ENCODE results near the gene MTMR1.

MTMR1 gene

DNA sequence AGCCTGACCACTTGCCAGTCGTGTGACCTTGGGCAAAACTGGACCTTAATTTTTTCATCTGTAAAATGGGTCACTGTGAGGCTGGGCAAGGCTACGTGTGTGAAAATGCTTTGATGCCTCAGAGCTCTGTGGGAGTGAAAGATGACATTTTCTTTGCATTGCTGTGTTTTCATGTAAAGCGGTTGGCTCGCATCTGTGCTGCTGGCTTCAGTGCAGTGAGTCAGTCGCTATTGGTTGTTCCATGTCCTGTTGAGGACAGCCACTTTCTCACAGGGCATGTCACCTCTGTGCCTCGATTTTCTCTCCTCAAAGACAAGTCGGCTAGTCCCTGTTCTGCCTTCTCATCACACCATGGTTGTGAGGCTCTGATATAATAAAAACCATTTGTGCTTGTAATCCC, 4.4 kb downstream of the MTMR1 start:
- no peak for DNase-seq

DNA sequence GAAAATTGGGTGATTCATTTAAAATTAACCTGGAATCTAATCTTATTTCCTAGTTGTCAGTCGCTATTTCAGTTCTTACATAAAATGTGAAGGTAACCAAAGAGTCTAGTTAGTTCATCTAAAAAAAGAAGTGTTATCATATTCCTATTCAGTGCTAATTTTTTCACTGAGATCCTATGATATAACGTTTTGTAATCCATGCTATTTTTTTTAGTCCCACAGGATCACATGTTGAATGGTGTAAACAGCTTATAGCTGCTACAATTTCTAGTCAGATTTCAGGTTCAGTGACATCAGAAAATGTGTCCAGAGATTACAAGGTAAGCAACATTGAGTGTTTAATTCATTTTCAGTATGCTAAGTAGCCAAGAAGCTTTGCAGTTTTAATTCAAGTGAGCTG, 5.8 kb downstream of the MTMR1 start:
- DNase-seq = no peak

DNA sequence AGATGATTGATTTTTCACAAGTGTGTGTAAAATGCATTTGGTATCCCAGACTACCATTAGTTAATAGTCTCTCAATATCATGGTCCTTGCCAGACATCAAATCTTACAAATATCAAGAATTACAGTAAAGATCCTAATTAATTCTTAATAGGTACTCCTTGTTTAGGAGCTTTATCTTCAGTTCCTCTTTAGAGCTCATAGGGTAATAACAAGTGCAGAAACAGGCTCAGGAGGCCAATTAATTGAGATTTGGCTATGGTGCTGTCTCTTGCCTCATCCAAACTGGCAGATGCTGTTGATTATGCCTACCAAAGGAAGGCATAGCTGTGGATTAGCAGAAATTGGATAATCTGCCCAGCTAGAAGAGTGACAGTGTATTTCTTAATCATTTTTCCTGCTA, 6.9 kb downstream of the MTMR1 start:
- no peak for DNase-seq

DNA sequence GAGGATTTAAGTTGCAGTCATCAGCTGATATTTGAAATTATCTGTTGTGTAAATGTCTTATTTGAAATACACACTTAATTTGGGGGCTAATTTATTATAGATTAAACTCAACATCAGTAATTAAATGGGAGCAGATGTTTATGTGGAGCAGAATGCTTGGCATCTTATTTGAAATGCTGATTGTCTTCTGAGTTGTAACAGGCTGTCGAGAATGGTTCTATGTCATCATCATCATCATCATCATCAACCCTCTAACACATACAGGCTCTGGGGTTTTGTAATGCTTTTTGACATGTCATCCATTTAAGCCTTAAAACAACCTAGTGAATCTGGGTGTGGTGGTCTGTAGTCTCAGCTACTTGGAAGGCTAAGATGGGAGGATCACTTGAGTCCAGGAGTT, 8.2 kb downstream of the MTMR1 start:
- DNase-seq = no peak

DNA sequence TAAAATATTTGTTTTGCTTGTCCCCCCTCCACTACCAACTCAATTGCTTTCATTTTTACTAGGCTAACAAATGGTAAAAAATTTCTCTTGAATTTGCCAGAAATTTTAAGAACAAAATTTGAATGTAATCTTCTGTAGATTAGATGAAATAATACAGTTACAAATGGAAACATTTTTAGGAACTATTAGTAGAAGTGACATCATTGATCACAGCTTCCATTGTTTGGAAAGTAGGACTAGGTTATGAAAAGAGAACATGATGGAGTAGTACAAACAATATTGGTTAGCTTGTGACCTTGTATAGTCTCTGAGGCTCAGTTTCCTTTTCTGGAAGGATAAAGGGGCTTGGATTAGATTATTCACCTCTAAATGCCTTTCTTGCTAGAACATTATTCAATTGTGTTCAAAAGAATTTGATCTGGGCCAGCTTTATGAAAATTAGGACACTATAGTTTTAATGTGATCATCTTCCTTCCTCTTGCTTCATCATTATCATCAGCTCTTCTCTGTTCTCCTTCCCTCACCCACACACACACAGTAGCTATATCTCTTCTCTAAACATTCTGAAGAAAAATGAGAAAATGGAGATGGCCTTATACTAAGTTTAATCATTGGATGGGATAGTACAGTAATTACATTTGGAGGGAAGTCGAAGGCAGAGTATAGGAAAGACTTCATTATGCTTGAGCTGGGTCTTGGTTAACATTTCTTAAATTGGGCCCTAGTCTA, 9.9 kb downstream of the MTMR1 start:
- no peak for DNase-seq

DNA sequence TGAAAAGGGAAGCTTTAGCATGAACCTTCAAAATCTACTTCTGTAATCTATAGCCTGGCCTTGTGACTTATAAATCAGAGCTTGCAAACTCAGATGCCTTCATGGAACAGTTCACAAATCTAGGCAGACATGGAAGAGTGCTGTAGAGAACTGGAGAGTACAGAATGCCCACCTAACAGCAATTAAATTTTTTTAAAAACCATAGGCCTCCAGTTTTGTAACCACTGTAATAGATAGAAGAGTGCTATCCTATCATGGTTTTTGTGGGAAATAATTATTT, 10.4 kb downstream of the MTMR1 start:
- DNase-seq = no peak

DNA sequence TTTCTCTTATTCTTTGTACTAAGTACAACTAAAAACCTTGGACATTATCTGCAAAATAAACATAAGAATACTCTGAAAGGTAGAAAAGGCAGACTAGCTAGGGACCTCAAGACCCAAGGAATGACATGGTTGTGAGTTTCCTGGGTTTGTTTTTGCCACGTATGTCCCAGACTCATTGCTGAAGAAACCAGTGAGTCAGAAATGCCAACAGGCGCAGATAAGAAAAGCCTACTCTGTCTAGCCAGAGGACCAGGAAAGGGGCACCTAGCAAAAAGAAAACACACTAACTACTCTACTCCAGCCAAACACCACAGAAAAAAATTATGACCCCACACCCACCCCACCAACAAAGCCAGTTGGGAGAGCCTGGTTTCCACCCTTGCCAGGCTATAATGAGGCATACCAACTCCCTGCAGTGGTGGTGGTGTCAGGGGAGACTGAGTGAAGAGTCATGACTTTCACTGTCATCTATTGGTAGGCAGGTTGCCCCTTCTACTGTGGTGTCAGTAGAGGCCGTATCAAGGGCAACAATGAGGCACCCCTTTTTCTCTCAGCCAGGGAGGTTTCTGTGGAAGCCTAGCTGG, 10.9 kb downstream of the MTMR1 start:
- DNase-seq = no peak

DNA sequence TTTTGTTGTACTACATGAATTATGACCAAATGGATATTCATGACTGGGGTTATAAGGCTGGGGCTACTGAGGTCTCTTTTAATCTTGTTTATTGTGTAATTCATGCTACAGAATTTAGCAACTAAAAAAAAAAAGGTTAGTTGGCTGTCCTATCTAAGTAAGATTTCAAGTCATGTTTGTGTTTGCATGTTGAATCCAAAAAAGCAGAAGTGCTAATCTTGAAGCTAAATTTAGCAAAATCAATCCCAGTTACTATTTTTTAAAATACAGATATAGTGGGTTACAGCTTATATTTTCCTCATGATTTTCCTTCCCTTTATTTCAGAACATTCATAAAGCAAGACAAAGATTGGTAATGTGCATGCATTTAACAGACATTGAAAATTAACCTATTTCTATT, 19.4 kb downstream of the MTMR1 start:
- DNase-seq = no peak

DNA sequence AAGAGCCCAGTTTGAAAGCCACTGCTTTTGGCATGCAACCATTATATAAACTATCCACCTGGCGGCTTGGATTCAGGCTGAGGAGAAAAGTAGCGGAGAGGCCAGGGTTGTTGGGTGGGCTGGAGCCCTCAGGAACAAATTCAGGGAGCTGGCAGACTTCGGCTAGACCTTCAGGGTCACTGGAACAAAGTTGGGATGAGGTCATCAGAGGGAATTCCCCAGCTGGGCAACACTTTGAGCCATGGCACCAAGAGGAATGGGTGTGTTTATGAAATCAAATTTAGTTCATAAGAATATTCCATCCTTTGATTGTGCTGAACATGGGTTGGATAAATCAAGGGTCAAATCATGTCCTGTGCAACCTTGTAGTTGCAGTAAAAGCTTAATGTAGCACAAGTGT, 22.0 kb downstream of the MTMR1 start:
- DNase-seq = no peak

DNA sequence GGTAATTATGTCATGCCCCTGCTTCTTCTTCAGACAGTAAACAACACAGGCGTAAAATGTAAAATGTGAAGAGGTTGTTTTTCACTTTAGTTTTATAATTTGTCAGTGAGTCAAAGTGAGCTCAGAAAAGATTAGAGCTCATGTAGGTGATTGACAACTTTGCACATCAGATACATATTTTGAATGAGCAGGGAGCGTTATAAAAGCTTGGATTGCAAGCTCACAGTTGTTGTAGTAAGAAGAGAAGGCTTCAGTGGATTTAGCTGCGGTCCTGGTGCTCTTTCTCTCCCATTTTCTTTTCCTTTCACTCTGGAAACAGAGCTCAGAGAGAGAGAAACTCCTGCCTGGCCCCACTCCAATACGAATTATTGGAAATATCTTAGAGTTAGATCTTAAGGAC, 26.4 kb downstream of the MTMR1 start:
- no peak for DNase-seq

DNA sequence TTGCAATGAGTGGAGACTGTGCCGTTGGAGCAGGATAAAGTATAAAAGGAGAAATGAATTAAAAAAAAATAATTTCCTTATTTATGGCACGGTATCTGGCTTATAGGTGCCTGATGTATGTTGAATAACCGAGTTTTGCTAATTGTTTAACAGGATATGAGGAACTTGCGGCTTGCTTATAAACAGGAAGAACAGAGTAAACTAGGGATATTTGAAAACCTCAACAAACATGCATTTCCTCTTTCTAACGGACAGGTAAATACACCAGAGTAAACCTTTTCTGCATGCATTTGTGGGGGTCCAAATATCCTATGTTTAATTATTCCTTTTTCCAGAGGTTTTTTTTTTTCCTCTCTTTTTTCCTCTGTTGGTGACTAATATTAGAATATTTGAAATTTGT, 36.8 kb downstream of the MTMR1 start:
- DNase-seq = no peak

DNA sequence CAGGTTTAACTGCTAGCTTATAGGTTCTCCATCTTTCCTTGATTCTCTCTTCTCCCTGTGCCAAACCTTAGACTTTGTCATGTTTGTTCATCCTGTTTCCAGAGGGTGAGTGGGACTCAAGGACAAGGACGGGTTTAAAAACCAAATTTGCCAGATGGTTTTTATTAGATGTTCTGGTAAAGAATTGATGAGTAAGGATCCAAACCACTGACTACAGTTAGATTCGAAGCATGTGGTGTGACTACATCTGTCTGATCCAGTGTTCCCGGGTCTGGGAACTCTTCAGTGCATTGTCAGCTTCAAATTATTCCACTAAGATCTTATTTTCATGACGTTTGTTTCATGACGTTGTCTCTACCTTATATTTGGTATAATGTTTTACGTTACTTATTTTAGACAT, 37.5 kb downstream of the MTMR1 start:
- no peak for DNase-seq

DNA sequence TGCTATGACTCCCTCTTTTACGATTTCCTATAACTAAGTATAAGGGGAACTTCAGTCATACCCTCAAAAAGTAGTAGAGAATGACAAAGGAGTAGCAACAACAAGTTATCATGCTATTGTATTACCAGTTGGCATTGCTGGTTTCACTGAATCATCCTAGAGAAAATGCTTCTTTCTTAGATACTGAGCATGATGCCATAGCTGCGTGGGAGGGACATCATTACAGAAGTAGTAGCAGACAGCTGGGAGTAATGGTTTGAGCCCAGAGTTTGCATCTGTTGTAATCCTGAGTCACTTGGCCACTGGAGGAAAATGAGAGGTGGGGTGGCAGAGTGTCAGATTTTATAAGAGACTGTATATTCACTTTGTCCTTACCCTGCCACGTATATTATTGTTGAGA, 38.6 kb downstream of the MTMR1 start:
- no peak for DNase-seq

DNA sequence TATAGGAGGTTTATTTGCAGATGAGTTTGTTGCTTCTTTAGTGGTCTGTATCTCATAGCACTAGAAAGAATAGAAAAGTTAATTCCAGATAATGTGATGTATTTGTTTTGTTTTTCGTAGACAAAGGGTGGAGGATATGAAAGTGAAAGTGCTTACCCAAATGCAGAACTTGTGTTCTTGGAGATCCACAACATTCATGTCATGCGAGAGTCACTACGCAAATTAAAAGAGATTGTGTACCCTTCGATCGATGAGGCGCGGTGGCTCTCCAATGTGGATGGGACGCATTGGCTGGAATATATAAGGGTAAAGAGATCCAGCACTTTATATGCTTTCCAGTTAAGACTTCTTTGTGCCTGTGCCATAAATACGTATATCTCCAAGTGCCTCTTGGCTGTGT, 43.3 kb downstream of the MTMR1 start:
- DNase-seq = no peak

DNA sequence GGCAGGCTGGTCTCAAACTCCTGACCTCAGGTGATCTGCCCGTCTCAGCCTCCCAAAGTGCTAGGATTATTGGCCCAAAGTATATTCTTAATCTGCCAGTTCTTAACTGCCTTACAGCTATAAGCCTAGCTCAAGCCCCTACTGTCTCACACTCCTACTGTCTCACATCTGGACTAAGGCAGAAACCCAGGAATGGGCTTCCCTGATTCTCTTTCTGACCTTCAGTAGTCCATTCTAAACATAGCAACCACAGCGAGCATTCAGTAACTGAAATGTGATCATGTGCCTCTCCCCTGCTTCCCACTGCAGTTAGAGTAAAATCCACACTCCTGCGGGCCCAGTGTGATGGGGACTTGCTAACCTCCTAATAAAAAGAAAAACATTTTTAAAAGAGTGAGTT, 58.9 kb downstream of the MTMR1 start:
- no peak for DNase-seq

DNA sequence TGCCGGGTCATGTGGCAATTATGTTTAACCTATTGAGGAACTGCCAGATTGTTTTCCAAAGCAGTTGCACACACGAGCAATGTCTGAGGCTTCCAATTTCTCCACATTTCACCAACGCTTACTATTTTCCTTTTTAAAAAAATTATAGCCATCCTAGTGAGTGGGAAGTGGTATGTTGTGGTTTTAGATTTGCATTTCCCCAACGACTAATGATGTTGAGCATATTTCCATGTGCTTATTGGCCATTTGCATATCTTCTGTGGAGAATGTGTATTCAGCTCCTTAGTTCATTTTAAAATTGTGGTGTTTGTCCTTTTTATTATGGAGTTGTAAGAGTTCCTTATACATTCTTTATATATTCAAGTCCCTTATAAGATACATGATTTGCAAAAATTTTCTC, 60.2 kb downstream of the MTMR1 start:
- no peak for DNase-seq

DNA sequence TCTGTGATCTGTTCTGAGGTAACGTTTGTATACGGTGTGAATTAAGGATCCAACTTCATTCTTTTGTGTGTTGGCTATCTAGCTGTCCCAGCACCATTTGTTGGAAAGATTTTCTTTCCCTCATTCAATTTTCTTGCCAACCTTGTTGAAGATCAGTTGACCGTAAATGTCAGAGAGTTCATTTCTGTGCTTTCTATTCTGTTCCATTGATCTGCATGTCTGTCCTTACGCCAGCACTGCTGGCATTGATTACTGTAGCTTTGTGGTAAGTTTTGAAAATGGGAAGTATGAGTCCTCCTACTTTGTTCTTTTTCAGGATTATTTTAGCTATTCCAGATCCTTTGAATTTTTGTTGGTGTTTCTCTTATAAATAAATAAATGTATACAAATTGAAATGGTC, 60.8 kb downstream of the MTMR1 start:
- DNase-seq = no peak

DNA sequence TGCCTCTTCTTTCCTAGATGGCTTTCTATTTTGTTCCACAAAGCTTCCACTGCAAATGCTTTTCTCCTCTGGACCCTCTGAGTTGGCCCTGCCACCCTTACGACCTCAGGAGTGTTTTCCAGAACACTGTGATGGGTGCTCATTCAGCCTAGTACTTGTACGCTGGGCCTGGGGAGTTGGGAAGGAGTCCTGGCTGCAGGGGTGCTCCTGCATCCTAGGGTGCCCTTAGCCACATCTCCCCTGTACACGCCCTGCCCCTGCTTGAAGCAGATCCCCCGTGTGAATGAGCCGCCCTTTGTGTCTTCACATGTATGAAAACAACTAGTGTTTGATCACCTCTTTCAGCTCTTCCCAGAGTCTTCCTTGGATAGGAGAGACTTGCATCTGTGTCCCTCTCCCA, 64.2 kb downstream of the MTMR1 start:
- DNase-seq = no peak

DNA sequence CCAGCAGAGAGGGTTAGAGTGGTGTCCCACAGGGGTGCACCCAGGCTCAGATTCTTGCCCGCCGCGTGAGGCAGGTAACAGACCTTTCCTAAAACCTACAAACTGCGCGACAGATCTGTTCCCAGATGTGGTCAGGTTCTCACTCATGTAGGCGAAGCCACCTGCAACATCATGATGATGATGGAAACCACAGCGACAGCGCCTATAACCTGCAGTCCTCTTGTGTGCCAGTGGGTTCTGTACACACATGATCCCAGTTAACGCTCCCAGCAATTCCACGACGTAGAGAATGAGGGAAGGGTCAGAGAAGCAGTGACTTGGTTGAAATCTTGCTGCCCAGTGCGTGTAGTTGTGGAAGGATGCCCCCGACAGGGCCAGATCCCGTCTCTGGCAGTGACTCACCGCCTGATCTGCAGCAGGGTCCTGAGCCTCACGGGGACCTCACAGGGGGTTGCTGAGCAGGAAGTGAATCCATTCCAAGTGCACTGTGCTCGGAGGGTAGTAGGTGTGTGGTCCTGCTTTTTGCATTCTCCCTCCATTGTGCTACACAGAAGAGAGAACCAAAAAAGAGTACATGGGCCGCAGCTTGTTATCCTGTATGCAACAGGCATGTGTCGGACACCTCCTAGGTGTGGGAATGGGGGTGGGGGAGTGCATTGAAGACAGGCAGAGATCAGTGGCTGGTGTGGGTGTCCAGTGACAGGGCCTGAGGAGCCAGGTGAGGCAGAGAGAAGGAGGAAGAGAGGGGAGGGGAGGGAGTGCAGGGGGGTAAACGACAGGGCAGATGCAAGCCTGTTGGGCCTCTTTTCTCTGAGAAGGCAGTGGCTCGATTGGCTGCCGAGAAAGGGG, 66.6 kb downstream of the MTMR1 start:
- no peak for DNase-seq

DNA sequence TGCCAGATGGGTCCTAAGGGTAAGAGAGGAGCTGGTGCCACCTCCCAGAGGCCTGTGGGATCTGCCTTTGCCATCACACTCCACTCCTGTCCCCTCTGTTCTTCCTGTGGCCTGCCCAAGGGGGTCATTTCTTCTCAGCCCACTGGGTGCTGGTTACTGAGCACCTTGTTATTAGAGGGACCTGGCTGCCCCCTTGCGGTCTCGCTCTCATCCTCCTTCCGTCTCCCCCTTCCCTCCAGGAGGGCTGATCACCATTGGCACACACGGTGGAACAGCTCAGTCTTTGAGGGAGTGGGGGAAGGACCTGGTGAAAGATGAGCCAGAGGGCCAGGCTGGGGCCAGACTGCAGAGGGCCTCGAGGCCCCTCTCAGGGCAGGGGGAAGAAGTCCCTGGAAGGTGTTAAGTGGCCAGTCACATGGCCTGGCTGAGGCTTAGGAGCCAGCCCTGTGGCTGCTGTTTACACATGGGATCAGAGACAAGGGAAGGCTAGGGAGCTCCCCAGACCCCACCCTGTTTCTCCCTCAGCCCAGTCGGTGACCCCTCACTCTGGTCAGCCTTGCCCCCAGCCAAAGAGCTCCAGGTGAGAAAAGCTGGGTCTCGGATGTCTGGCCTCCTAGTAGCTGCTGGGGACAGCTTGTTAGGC, 68.1 kb downstream of the MTMR1 start:
- DNase-seq = no peak

DNA sequence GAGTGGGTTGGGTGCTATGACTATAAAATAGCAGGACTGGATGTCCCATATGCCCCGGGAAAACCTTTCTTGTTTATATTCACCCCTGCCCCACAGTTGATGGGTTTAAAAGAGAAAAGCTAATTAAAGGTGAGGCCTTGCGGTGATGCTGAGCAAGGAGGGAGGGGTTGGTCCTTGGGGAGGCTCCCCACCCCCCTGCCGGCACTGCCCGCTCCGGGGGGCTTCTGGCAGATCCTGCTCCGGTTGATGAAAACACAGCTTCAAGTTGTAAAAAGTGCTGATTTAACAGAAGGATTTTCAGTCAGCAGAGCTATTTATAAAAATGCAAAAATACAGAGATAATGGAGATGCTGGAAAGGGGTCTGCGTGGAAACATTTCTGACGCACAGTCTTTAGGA, 68.6 kb downstream of the MTMR1 start:
- DNase-seq = no peak

DNA sequence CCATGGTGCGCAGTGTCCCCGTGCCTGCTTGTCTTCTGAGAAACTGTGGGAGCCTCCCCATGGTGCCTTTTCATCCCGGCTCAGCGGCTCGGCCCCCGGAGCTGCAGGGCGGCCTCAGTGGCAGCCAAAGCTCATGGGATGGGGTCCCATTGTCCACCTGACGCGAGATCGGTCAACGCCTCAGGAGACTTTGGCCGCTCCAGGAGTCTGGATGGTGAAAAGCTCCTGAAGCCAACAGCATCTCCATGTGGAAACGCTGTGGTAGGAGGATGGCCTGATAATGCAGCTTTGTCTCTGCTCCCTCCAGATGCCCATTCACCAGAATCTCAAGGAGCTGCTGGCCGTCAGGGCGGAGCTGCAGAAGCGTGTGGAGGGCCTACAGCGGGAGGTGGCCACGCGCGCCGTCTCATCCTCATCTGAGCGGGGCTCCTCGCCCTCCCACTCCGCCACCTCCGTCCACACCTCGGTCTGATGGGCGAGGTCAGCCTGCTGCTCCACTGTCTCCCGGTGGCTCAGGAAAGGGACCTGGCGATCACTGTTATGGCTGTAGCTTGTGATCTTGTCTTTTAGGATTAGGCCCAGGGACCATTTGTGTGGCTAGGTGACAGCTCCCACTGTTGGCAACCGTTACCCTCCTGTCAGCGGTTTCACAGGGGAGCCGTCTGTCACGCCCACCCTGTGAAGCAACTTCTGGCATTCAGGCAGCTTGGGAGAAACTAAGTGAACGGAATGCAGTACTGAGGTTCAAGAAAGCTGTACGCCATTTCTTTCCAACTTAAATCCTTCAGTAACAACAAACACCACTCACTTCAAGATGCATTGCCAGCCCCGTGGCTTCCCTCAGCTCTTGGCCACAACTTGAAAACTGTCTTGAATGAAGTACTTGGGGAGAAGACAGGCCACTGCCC, 69.3 kb downstream of the MTMR1 start:
- DNase-seq = no peak

DNA sequence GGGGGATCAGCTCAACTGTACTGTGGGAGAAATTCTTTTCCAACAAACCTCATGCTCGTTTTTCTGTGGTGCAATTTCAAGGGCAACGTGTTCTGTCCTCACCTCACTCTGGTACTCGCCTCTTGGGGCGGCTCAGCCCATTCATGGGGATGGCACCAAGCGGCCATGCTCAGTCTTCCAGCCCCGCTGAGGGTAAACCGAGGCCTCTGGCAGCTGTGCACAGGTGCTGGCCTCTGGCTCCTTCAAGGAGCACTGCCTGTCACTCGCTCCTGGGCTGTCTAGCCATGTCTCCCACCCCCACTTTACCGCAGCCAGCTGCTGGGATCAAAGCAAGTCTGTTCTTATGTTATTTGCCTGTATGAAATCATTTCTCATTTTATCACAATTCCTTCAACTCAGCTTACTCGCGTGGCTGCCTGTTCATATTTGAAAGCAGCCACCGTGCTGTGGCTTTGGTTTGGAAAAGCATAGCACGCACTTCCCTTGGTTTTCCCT, 70.2 kb downstream of the MTMR1 start:
- DNase-seq = no peak

Data from T1000 (cell line).